Mesendoderm (in vitro differentiated cells): Measurements from ENCODE around the gene PAK5.

Experiments
- DNase-seq: peaks from one replicate; pipeline ENCODE4 v3.0.0; 2013
- H2AK5ac ChIP-seq: 2 replicates; pipeline ENCODE4 v1.6.1; 2013; ENCODE audit warnings: low read length, inconsistent platforms
- H2BK120ac ChIP-seq: 2 replicates; pipeline ENCODE4 v1.6.1; 2013; ENCODE audit warnings: low read depth, mild to moderate bottlenecking, low read length, moderate library complexity, mixed read lengths
- H2BK15ac ChIP-seq: replicated peaks from 2 replicates; pipeline ENCODE4 v1.6.1; 2013; ENCODE audit warnings: low read depth, mild to moderate bottlenecking, moderate library complexity
- H2BK5ac ChIP-seq: 2 replicates; pipeline ENCODE4 v1.6.1; 2013; ENCODE audit warnings: low read length, inconsistent platforms
- H3K18ac ChIP-seq: 2 replicates; pipeline ENCODE4 v1.6.1; 2013; ENCODE audit warnings: mild to moderate bottlenecking, low read length, mixed read lengths
- H3K23ac ChIP-seq: one replicate; pipeline ENCODE4 v1.6.1; 2013; ENCODE audit warnings: low read length
- H3K27ac ChIP-seq: 2 replicates; pipeline ENCODE4 v1.5.1; 2013; ENCODE audit warnings: low read depth, mild to moderate bottlenecking, inconsistent platforms, low read length, moderate library complexity
- H3K27me3 ChIP-seq: 2 replicates; pipeline ENCODE4 v1.6.1; 2013; ENCODE audit warnings: low read length, control low read depth, mild to moderate bottlenecking, inconsistent platforms; ENCODE audit not compliant: insufficient read depth, poor library complexity
- H3K36me3 ChIP-seq: 2 replicates; pipeline ENCODE4 v1.6.1; 2013; ENCODE audit warnings: low read length, inconsistent platforms; ENCODE audit not compliant: control insufficient read depth, insufficient read depth
- H3K4ac ChIP-seq: one replicate; pipeline ENCODE4 v1.6.1; 2013; ENCODE audit warnings: low read depth, mild to moderate bottlenecking, low read length, moderate library complexity
- H3K4me1 ChIP-seq: 2 replicates; pipeline ENCODE4 v1.6.1; 2013; ENCODE audit warnings: low read depth, low read length, inconsistent platforms; ENCODE audit not compliant: control insufficient read depth
- H3K4me2 ChIP-seq: 2 replicates; pipeline ENCODE4 v1.6.1; 2013; ENCODE audit warnings: low read length
- H3K4me3 ChIP-seq: 2 replicates; pipeline ENCODE4 v1.5.1; 2013; ENCODE audit warnings: mild to moderate bottlenecking, low read length
- H3K56ac ChIP-seq: one replicate; pipeline ENCODE4 v1.6.1; 2013; ENCODE audit warnings: low read length
- H3K79me1 ChIP-seq: 2 replicates; pipeline ENCODE4 v1.6.1; 2013; ENCODE audit warnings: low read length, inconsistent platforms
- H3K79me2 ChIP-seq: 2 replicates; pipeline ENCODE4 v1.6.1; 2013; ENCODE audit warnings: mild to moderate bottlenecking, low read length; ENCODE audit not compliant: control insufficient read depth, insufficient read depth
- H3K9ac ChIP-seq: 2 replicates; pipeline ENCODE4 v1.6.1; 2013; ENCODE audit warnings: low read length, inconsistent platforms
- H4K5ac ChIP-seq: one replicate; pipeline ENCODE4 v1.6.1; 2013; ENCODE audit warnings: low read length
- H4K8ac ChIP-seq: one replicate; pipeline ENCODE4 v1.6.1; 2013; ENCODE audit warnings: low read depth, mild to moderate bottlenecking, control low read depth, low read length, moderate library complexity
- WGBS: extraction: QIAGEN DNeasy Blood & Tissue Kit; methylation state at CpG from one replicate; pipeline ENCODE4 v1.1.7; 2013; ENCODE audit warnings: low lambda C conversion rate, missing lambda C conversion rate; ENCODE audit not compliant: insufficient coverage; ENCODE audit errors: extremely low coverage; 5-methylcytosine and 5-hydroxymethylcytosine counted together

The PAK5 gene

GRCh38 chr20:9506964-9507369, 331.9 kb downstream of the PAK5 start:
- no peak overlapping the region for H3K18ac ChIP-seq
- H2BK120ac ChIP-seq = no peak overlapping the region
- H2BK5ac ChIP-seq = no peak overlapping the region
- peak overlapping the region; percentile 27 for H3K56ac ChIP-seq
- peaks cover 4% of the 10 kb centered on the region for H3K4me1 ChIP-seq
- no peak overlapping the region for H3K27ac ChIP-seq
- no peaks in the 10 kb centered on the region for H3K36me3 ChIP-seq
- no peak overlapping the region for H3K9ac ChIP-seq
- H3K4me3 ChIP-seq = no peak overlapping the region
- no peak overlapping the region for H2AK5ac ChIP-seq
- no peak overlapping the region for H2BK15ac ChIP-seq
- H4K8ac ChIP-seq = no peak overlapping the region
- WGBS = no CpG with 5 or more reads among the region's 31 CpGs
- H3K27me3 ChIP-seq = peaks cover 61% of the 10 kb centered on the region
- H3K4me2 ChIP-seq = peak overlapping the region; percentile 6
- no peak overlapping the region for H3K23ac ChIP-seq
- no peaks in the 10 kb centered on the region for H3K79me2 ChIP-seq
- H3K4ac ChIP-seq = no peak overlapping the region
- DNase-seq = peak; percentile 30
- H3K79me1 ChIP-seq = no peaks in the 10 kb centered on the region
- H4K5ac ChIP-seq = no peak overlapping the region

DNA sequence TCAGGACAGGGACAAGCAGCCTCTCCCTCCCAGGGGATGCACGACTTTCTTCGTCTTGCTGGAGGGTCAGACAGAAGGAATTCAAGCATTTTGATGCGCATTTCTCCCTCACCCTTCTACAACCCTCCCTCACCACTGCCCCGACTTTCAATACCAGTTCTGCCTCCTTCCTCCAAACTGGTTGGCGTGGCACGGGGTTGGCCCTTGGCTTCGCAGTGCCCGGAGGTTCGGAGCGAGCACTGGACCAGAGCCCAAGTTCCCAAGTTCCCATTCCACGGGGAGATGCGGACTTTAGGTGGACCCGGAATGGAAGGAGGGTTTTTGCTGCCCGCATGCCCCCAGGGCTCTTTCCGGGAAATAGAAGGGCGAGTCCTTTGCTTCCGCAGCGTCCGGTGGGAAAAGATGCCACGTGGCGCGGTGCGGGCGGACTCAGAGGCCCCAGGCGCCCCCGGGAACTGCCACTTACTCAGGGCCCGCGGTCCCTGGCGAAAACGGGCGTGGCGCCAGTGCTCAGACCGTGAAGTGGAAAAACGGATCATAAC, 332.5 kb downstream of the PAK5 start:
- peak overlapping the region; percentile 6 for H3K4me2 ChIP-seq
- H4K8ac ChIP-seq = no peak overlapping the region
- no peak overlapping the region for H3K4ac ChIP-seq
- H2BK120ac ChIP-seq = no peak overlapping the region
- no peak overlapping the region for H3K18ac ChIP-seq
- no peak overlapping the region for H4K5ac ChIP-seq
- H3K36me3 ChIP-seq = no peaks in the 10 kb centered on the region
- H3K23ac ChIP-seq = peak overlapping the region; percentile 48
- H3K79me1 ChIP-seq = no peaks in the 10 kb centered on the region
- no peak overlapping the region for H3K4me3 ChIP-seq
- no peak overlapping the region for H2BK15ac ChIP-seq
- peaks cover 4% of the 10 kb centered on the region for H3K4me1 ChIP-seq
- WGBS = no CpG with 5 or more reads among the region's 34 CpGs
- H3K56ac ChIP-seq = no peak overlapping the region
- no peak overlapping the region for H3K27ac ChIP-seq
- no peak overlapping the region for H3K9ac ChIP-seq
- no peak overlapping the region for H2BK5ac ChIP-seq
- no peak overlapping the region for H2AK5ac ChIP-seq
- DNase-seq = no peak
- peaks cover 57% of the 10 kb centered on the region for H3K27me3 ChIP-seq
- H3K79me2 ChIP-seq = no peaks in the 10 kb centered on the region

DNA sequence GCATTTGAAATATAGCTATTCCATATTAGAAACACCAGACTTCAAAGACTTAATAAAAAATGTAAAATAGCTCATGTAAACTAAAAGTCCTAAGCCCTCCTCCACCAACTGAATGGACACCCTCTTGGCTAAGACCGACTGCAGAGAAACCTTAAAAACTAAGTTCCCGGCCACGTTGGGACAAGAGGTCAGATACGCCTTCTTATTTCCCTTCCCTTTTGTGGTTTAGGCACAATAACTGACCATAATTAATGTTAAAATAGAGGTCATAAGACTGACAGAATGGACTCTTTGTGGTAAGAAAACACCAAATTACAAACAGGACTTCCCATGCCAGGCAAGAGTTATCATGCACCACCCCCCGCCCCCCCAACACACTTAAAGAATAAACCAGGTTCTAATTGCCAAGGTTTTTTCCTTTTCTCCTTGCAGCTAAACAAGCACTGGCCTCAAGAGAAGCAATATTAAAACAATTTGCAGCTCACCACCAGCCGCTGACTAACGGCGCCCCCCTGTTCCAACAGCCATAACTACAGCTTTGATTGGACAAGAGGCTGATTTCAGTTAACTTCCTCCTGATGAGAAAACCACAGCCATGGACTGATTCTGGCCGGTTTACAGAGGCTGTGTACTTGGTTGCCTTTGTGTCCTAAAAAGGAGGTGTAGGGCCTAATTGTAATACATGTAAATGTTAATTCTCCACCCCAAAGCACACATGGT, 335.2 kb downstream of the PAK5 start:
- peaks cover 2% of the 10 kb centered on the region for H3K4me1 ChIP-seq
- H3K4ac ChIP-seq = no peak overlapping the region
- H2BK15ac ChIP-seq = no peak overlapping the region
- no peak overlapping the region for H3K9ac ChIP-seq
- no peak overlapping the region for H4K8ac ChIP-seq
- no peak overlapping the region for H3K18ac ChIP-seq
- no peak overlapping the region for H2BK5ac ChIP-seq
- H3K27me3 ChIP-seq = peaks cover 36% of the 10 kb centered on the region
- no peak overlapping the region for H3K23ac ChIP-seq
- H2AK5ac ChIP-seq = no peak overlapping the region
- no peak overlapping the region for H3K4me2 ChIP-seq
- no peak overlapping the region for H3K27ac ChIP-seq
- no peak overlapping the region for H3K56ac ChIP-seq
- WGBS = no CpG with 5 or more reads among the region's 9 CpGs
- no peak overlapping the region for H4K5ac ChIP-seq
- DNase-seq = peak; percentile 52
- no peaks in the 10 kb centered on the region for H3K79me1 ChIP-seq
- H3K4me3 ChIP-seq = no peak overlapping the region
- H3K36me3 ChIP-seq = no peaks in the 10 kb centered on the region
- H2BK120ac ChIP-seq = no peak overlapping the region
- no peaks in the 10 kb centered on the region for H3K79me2 ChIP-seq

GRCh38 chr20:9501473-9501872, 337.4 kb downstream of the PAK5 start:
- H3K79me1 ChIP-seq = no peaks in the 10 kb centered on the region
- H3K27me3 ChIP-seq = peaks cover 14% of the 10 kb centered on the region
- H3K23ac ChIP-seq = no peak overlapping the region
- H2BK5ac ChIP-seq = no peak overlapping the region
- no peak for DNase-seq
- H3K9ac ChIP-seq = no peak overlapping the region
- H3K27ac ChIP-seq = no peak overlapping the region
- no peak overlapping the region for H2AK5ac ChIP-seq
- no peak overlapping the region for H4K8ac ChIP-seq
- no peaks in the 10 kb centered on the region for H3K4me1 ChIP-seq
- H3K56ac ChIP-seq = no peak overlapping the region
- H3K4me2 ChIP-seq = no peak overlapping the region
- no peaks in the 10 kb centered on the region for H3K79me2 ChIP-seq
- H4K5ac ChIP-seq = no peak overlapping the region
- no peak overlapping the region for H3K4ac ChIP-seq
- H3K4me3 ChIP-seq = no peak overlapping the region
- H2BK120ac ChIP-seq = no peak overlapping the region
- no peaks in the 10 kb centered on the region for H3K36me3 ChIP-seq
- WGBS = no CpG with 5 or more reads among the region's 2 CpGs
- no peak overlapping the region for H2BK15ac ChIP-seq
- no peak overlapping the region for H3K18ac ChIP-seq

- no CpG with 5 or more reads among the region's 2 CpGs for WGBS
- peaks cover under 1% of the 10 kb centered on the region for H3K27me3 ChIP-seq
Observed at GRCh38 chr20:9500121-9500520, 338.8 kb downstream of the PAK5 start.

More at GRCh38 chr20:9500121-9500520, 338.8 kb downstream of the PAK5 start:
- Histone ChIP-seq H2BK120ac (no peak overlapping the region), H4K5ac (no peak overlapping the region), H3K4me1 (no peaks in the 10 kb centered on the region), H3K9ac (no peak overlapping the region), H3K18ac (no peak overlapping the region), H2BK5ac (no peak overlapping the region), H3K56ac (no peak overlapping the region), H3K4me3 (no peak overlapping the region), H3K79me1 (no peaks in the 10 kb centered on the region), H3K79me2 (no peaks in the 10 kb centered on the region), H3K23ac (no peak overlapping the region), H3K27ac (no peak overlapping the region), H3K36me3 (no peaks in the 10 kb centered on the region), H2AK5ac (no peak overlapping the region), H3K4ac (no peak overlapping the region), H3K4me2 (no peak overlapping the region), H4K8ac (no peak overlapping the region), H2BK15ac (no peak overlapping the region)
- DNase-seq = no peak
